HL-60 (cell line): Measurements from ENCODE around the gene WDR64.

Source experiments
- DNase-seq, 2 experiments: peaks; one replicate each; pipeline ENCODE4 v3.0.0-alpha.2; 2010 to 2020; ENCODE audit warnings: low read depth in 1 of 2, low spot score in 1 of 2
- H3K27ac ChIP-seq: fragments of 250-450 bp; sonication (Bioruptor Pico); replicated peaks from 2 replicates; pipeline ENCODE4 v1.5.1; 2020; ENCODE audit warnings: mild to moderate bottlenecking, moderate library complexity
- H3K27me3 ChIP-seq: fragments of 250-450 bp; sonication (Bioruptor Pico); 2 replicates; pipeline ENCODE4 v1.5.1; 2021; ENCODE audit warnings: mild to moderate bottlenecking, moderate library complexity; ENCODE audit not compliant: insufficient read depth, poor library complexity, severe bottlenecking
- H3K4me3 ChIP-seq: replicated peaks from 2 replicates; pipeline ENCODE4 v1.5.1; 2011; ENCODE audit warnings: mild to moderate bottlenecking, control low read depth, low read length; ENCODE audit not compliant: insufficient read depth
- CTCF ChIP-seq: IDR thresholded peaks from one replicate; pipeline ENCODE4 v1.5.1; 2011; ENCODE audit warnings: low read length, control low read depth, inconsistent platforms; ENCODE audit not compliant: insufficient read depth
- GABPA ChIP-seq: IDR thresholded peaks from 2 replicates; pipeline ENCODE4 v1.6.1; 2012; ENCODE audit warnings: low read depth
- POLR2AphosphoS5 ChIP-seq: IDR thresholded peaks from 2 replicates; pipeline ENCODE4 v1.6.1; 2012; ENCODE audit warnings: low read depth
- REST ChIP-seq: IDR thresholded peaks from 2 replicates; pipeline ENCODE4 v1.6.1; 2012; ENCODE audit warnings: low read depth; ENCODE audit not compliant: insufficient replicate concordance
- SPI1 ChIP-seq: IDR thresholded peaks from 2 replicates; pipeline ENCODE4 v1.6.1; 2012; ENCODE audit warnings: low read depth, mild to moderate bottlenecking, borderline replicate concordance

Gene WDR64

DNA sequence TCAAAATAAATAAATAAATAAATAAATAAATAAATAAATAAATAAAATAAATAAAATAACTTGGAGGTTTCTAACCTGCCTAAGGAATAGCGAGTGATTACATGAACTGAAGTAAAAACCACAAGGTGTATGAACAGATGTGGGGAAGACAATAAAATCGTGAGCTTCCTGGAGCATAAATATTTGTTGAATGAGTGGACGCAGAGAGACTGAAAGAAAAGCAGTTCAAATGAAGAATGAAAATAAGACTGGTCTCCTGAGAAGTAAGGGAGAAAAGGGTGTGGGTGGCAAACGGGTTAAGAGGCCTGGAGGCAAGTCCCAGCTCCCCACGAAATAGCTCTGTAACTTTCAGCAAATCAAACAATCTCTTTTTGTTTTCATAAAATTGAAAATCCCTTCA is 45.5 kb upstream of the WDR64 start:
- H3K27ac ChIP-seq = no peak overlapping the region
- no peak for DNase-seq
- no peak overlapping the region for H3K4me3 ChIP-seq
- TF ChIP-seq SPI1 (no peak), POLR2AphosphoS5 (no peak), CTCF (no peak), REST (no peak), GABPA (no peak)
- H3K27me3 ChIP-seq = no peaks in the 10 kb centered on the region

GRCh38 chr1:241607497-241607896 is 44.6 kb upstream of the WDR64 start:
- no peak for DNase-seq

More at GRCh38 chr1:241607497-241607896, 44.6 kb upstream of the WDR64 start:
- TF ChIP-seq POLR2AphosphoS5 (no peak), SPI1 (no peak), CTCF (no peak), GABPA (no peak), REST (no peak)
- H3K27me3 ChIP-seq = no peaks in the 10 kb centered on the region
- H3K4me3 ChIP-seq = no peak overlapping the region
- no peak overlapping the region for H3K27ac ChIP-seq
